Right lobe of liver (tissue), 4 donors: ENCODE data around the gene BNIP3.
"Not testable (repeated sequence)": the region's sequence is repeated elsewhere in the genome, so short reads cannot be mapped to it uniquely, and the experiment has no call there.

Experiments used
- POLR2A ChIP-seq: fragments of 450-650 bp; IDR thresholded peaks from one replicate; pipeline ENCODE4 v1.6.1; 2017; ENCODE audit warnings: antibody characterized with exemption, mild to moderate bottlenecking
- TF ChIP-seq, protein P1 (sequence below), 4 donors: fragments of 200-600 bp in 3 of 4; fragments of 450-650 bp in 1 of 4; IDR thresholded peaks; one replicate each; pipeline versions ENCODE4 v1.5.1 to v1.8.0; 2016 to 2022; ENCODE audit warnings: antibody characterized with exemption in 4 of 4, mild to moderate bottlenecking in 2 of 4
- donor health status: DM: no; HTN: no; CAD: no.
- donor health status: DM: no; HTN: no; CAD: no.
- donor health status: DM: no; HTN: yes; CAD: no.

- TF ChIP-seq POLR2A: not testable (repeated sequence)
- TF ChIP-seq, protein P1, sequence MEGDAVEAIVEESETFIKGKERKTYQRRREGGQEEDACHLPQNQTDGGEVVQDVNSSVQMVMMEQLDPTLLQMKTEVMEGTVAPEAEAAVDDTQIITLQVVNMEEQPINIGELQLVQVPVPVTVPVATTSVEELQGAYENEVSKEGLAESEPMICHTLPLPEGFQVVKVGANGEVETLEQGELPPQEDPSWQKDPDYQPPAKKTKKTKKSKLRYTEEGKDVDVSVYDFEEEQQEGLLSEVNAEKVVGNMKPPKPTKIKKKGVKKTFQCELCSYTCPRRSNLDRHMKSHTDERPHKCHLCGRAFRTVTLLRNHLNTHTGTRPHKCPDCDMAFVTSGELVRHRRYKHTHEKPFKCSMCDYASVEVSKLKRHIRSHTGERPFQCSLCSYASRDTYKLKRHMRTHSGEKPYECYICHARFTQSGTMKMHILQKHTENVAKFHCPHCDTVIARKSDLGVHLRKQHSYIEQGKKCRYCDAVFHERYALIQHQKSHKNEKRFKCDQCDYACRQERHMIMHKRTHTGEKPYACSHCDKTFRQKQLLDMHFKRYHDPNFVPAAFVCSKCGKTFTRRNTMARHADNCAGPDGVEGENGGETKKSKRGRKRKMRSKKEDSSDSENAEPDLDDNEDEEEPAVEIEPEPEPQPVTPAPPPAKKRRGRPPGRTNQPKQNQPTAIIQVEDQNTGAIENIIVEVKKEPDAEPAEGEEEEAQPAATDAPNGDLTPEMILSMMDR (IDR thresholded peaks at IDR 0.05): not testable (repeated sequence)
These were observed 31.8 kb downstream of the BNIP3 start for GRCh38 chr10:131949908-131950307.
